Ascending aorta (tissue), 2 donors: ENCODE results near the gene HGF. TPM values are rescaled to one million over a fixed set of nuclear protein-coding genes. Genes with fewer than 3 reads are reported as not detected.
"Not testable (repeated sequence)": the region's sequence is repeated elsewhere in the genome, so short reads cannot be mapped to it uniquely, and the experiment has no call there.

Experiments
- DNase-seq, 2 donors: peaks; one replicate each; pipeline ENCODE4 v3.0.0-alpha.2; 2019; ENCODE audit warnings: low spot score in 2 of 2
- H3K27ac ChIP-seq, 2 donors: fragments of 200-600 bp; sonication (generic); one replicate each; pipeline ENCODE4 v1.5.1; 2016 to 2017; ENCODE audit warnings: mild to moderate bottlenecking in 1 of 2
- H3K27me3 ChIP-seq: fragments of 200-600 bp; sonication (generic); one replicate; pipeline ENCODE4 v1.5.1; 2017
- H3K36me3 ChIP-seq, 2 donors: fragments of 200-600 bp; sonication (generic); one replicate each; pipeline ENCODE4 v1.5.1; 2016
- H3K4me1 ChIP-seq, 2 donors: fragments of 200-600 bp; sonication (generic); one replicate each; pipeline ENCODE4 v1.5.1; 2016 to 2017; ENCODE audit warnings: mild to moderate bottlenecking in 1 of 2
- H3K4me3 ChIP-seq, 2 donors: fragments of 200-600 bp; sonication (generic); one replicate each; pipeline ENCODE4 v1.5.1; 2016 to 2017; ENCODE audit warnings: mild to moderate bottlenecking in 1 of 2
- H3K9me3 ChIP-seq, 2 donors: fragments of 200-600 bp; sonication (generic); one replicate each; pipeline ENCODE4 v1.5.1; 2016
- intact Hi-C: fragments of 100-400 bp; cut with DNase I; formaldehyde crosslinking; loops from one replicate; pipeline ENCODE4 v1.15.1; 2023
- total RNA-seq: library from RNA; depleted of rRNA; stranded (reverse); fragments of >200 nt; gene quantifications from one replicate; pipeline ENCODE4 v1.1.0, GENCODE V29; 2016
- TF ChIP-seq, protein P1 (sequence below), 3 experiments: fragments of 200-600 bp in 2 of 3; fragments of 450-650 bp in 1 of 3; sonication (generic) in 2 of 3; IDR thresholded peaks; one replicate each; pipeline ENCODE4 v1.5.1; 2016 to 2019; ENCODE audit warnings: antibody characterized with exemption in 3 of 3, mild to moderate bottlenecking in 1 of 3, moderate library complexity in 1 of 3

HGF gene
- 11.7 TPM for total RNA-seq

DNA sequence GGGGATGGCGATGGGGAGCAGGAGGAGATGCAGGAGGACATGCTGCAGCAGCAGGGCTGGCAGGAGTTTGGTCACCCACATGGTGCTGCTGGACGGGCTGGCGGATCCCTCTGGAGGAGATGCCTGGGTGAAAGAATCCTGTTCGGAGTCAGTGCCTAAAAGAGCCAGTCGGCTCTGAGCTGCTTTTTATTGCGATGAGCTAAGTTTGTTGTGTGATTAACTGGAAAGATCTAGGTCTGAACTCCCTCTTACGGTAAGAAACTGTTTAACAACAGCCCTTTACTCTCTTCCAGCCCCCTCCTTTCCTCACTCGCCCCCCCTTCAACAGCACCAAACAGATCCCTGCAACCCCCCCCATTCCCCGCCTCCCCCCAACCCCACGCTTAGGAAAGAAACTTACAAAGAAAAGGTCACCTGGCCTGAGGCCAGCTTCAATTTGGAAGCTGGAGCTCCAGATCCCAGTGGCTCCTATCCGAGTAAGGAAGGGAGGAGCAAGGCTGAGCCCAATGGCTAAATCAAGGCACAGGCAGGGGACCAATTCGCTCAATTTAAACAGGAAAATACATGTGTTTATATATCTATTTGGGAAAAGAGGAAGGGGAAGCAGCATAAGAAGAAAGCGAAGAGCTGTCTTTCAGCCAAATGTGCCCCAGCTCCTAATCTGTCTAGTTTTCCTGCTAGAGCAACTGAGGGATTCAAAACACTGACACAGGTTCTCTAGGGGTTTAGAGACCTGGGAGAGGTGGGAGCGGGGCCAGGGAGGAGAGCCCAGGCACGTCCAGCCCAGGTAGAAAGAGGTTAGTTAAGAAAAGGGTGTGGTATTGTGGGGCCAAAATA lies at the start of gene HGF:
Gene HGF, minus strand, starts transcription at position 157 of the 837 bp plus-strand sequence. Its CDS starts 76 bp downstream, at position 81.
- Histone ChIP-seq H3K4me1 (peaks cover 0 to 11% of the 10 kb centered on the region in 2 donors), H3K27me3 (no peaks in the 10 kb centered on the region), H3K36me3 (no peaks in the 10 kb centered on the region), H3K27ac (peak within 1 kb of the TSS; percentile 64 to 84), H3K9me3 (no peaks in the 10 kb centered on the region), H3K4me3 (peak within 1 kb of the TSS; percentile 41 to 75)
- peak in 1 of 2 donors; percentile 79 for DNase-seq
- intact Hi-C loops, result loop anchor here (5.0 kb wide), 1 partner anchor 83 kb away; no protein-coding TSS in a partner anchor
- TF ChIP-seq, protein P1, sequence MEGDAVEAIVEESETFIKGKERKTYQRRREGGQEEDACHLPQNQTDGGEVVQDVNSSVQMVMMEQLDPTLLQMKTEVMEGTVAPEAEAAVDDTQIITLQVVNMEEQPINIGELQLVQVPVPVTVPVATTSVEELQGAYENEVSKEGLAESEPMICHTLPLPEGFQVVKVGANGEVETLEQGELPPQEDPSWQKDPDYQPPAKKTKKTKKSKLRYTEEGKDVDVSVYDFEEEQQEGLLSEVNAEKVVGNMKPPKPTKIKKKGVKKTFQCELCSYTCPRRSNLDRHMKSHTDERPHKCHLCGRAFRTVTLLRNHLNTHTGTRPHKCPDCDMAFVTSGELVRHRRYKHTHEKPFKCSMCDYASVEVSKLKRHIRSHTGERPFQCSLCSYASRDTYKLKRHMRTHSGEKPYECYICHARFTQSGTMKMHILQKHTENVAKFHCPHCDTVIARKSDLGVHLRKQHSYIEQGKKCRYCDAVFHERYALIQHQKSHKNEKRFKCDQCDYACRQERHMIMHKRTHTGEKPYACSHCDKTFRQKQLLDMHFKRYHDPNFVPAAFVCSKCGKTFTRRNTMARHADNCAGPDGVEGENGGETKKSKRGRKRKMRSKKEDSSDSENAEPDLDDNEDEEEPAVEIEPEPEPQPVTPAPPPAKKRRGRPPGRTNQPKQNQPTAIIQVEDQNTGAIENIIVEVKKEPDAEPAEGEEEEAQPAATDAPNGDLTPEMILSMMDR (IDR thresholded peaks at IDR 0.05), result peak in 1 of 3 experiments; percentile 29

DNA sequence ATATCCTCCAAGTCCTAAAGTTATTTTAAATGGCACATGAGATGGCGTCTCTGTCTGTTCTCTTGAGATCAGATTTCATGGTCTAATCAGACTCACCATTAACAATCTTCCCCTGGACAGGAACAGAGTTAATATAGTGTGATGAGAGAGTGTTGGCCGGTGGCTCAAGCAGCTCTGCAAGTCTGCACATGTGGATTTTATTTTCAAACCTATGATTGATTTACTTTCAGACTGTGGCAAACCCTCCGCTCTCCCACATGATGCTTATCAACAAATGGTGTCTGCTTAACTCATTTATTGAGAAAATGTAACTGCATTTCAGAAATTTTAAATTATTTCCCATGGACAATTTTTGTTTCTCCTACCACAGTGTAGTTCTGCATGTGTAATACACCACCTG lies 46.5 kb upstream of the HGF start:
- H3K27ac ChIP-seq, result no peak overlapping the region
- H3K4me3 ChIP-seq, result no peak overlapping the region
- no peak for DNase-seq
- no peaks in the 10 kb centered on the region for H3K4me1 ChIP-seq
- no peaks in the 10 kb centered on the region for H3K9me3 ChIP-seq
- no peaks in the 10 kb centered on the region for H3K27me3 ChIP-seq
- TF ChIP-seq, protein P1 (IDR thresholded peaks at IDR 0.05), result no peak
- no peaks in the 10 kb centered on the region for H3K36me3 ChIP-seq
- intact Hi-C loops, result no loop called here

- DNase-seq, H3K27ac ChIP-seq, intact Hi-C loops: not testable (repeated sequence)
These were observed 43.1 kb upstream of the HGF start for GRCh38 chr7:81812866-81813476.

DNA sequence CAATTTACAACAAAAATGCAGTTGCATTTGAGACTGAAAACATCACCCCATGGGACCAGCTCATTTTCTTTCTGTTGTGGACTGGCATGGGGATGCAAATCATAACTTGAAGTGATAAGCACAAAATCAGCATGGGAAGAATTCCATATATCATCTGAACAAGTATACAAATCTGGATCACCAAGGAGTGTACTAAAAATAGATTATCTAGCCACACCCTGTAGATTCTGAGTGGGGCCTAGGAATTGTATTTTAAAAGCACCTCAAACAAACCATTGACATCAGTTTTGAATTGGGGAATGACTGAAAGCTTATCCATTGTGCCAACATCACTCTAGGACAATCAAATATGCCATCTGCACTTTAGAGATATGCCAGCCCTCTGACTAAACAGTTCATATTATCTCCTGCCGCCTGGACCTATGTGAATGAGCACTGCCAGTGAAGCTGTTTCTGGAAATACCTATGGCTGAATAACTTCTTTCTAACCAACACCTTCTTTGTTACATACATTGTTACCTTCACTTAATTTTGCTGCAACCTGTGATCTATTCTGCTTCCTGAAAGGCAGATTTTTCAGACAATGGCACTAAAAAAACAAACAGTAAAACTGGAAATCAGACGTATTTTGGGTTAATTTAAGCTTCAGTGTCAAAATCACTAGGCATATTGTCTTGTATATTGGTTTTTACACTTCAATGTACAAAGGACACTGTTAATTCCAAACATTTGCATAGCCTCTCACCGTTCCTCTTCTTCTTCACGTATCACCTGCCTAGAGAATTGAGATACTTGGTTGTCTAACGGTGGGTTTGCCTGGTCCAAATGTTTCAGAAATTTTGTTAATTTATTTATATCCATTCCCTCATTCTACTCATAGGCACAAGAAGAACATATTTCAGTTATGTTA lies 42.4 kb upstream of the HGF start:
- TF ChIP-seq, protein P1 (IDR thresholded peaks at IDR 0.05), result no peak
- Histone ChIP-seq H3K27ac (no peak overlapping the region), H3K4me1 (no peaks in the 10 kb centered on the region), H3K36me3 (no peaks in the 10 kb centered on the region), H3K27me3 (no peaks in the 10 kb centered on the region), H3K9me3 (no peaks in the 10 kb centered on the region), H3K4me3 (no peak overlapping the region)
- no peak for DNase-seq
- intact Hi-C loops, result no loop called here

More at GRCh38 chr7:81812866-81813476, 43.1 kb upstream of the HGF start:
- H3K9me3 ChIP-seq, H3K4me1 ChIP-seq, H3K36me3 ChIP-seq, H3K4me3 ChIP-seq, H3K27me3 ChIP-seq: not testable (repeated sequence)

GRCh38 chr7:81810476-81811155 lies 40.8 kb upstream of the HGF start:
- intact Hi-C loops, result no loop called here
- H3K27ac ChIP-seq, result no peak overlapping the region
- H3K36me3 ChIP-seq, result no peaks in the 10 kb centered on the region

GRCh38 chr7:81808310-81808709 lies 38.5 kb upstream of the HGF start:
- H3K9me3 ChIP-seq, H3K4me3 ChIP-seq, DNase-seq, H3K27ac ChIP-seq, H3K27me3 ChIP-seq, H3K36me3 ChIP-seq, intact Hi-C loops, H3K4me1 ChIP-seq: not testable (repeated sequence)

More at GRCh38 chr7:81810476-81811155, 40.8 kb upstream of the HGF start:
- Histone ChIP-seq H3K27me3 (no peaks in the 10 kb centered on the region), H3K4me3 (no peak overlapping the region), H3K4me1 (no peaks in the 10 kb centered on the region), H3K9me3 (no peaks in the 10 kb centered on the region)
- TF ChIP-seq, protein P1 (IDR thresholded peaks at IDR 0.05), result no peak
- DNase-seq, result no peak
